ENCODE measurements around the gene SELPLG.

DNA sequence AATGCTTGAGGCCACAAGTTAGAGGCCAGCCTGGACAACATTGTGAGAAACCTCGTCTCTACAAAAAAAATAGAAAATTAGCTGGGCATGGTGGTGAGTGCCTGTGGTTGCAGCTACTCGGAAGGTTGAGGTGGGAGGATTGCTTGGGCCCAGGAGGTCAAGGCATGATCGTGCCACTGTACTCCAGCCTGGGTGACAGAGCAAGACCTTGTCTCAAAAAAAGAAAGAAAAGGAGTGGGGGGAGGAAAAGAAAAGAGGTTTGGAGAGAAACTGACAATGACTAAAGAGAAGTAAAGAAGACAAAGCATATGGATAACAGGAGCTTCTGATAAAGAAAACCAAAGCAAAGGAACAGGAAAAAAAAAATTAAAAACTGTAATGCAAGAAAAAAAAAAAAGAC is 37.4 kb upstream of the SELPLG start:
- TF ChIP-seq, protein P1, sequence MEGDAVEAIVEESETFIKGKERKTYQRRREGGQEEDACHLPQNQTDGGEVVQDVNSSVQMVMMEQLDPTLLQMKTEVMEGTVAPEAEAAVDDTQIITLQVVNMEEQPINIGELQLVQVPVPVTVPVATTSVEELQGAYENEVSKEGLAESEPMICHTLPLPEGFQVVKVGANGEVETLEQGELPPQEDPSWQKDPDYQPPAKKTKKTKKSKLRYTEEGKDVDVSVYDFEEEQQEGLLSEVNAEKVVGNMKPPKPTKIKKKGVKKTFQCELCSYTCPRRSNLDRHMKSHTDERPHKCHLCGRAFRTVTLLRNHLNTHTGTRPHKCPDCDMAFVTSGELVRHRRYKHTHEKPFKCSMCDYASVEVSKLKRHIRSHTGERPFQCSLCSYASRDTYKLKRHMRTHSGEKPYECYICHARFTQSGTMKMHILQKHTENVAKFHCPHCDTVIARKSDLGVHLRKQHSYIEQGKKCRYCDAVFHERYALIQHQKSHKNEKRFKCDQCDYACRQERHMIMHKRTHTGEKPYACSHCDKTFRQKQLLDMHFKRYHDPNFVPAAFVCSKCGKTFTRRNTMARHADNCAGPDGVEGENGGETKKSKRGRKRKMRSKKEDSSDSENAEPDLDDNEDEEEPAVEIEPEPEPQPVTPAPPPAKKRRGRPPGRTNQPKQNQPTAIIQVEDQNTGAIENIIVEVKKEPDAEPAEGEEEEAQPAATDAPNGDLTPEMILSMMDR (IDR thresholded peaks at IDR 0.05): no peak
- no peak for TF ChIP-seq POLR2A (IDR thresholded peaks at IDR 0.05)
